ENCODE results near the gene PTGIR. TPM values are rescaled to one million over a fixed set of nuclear protein-coding genes. Genes with fewer than 3 reads are reported as not detected.

The PTGIR gene
- total RNA-seq, 1 donor from 2014 or later: 10.8 TPM

DNA sequence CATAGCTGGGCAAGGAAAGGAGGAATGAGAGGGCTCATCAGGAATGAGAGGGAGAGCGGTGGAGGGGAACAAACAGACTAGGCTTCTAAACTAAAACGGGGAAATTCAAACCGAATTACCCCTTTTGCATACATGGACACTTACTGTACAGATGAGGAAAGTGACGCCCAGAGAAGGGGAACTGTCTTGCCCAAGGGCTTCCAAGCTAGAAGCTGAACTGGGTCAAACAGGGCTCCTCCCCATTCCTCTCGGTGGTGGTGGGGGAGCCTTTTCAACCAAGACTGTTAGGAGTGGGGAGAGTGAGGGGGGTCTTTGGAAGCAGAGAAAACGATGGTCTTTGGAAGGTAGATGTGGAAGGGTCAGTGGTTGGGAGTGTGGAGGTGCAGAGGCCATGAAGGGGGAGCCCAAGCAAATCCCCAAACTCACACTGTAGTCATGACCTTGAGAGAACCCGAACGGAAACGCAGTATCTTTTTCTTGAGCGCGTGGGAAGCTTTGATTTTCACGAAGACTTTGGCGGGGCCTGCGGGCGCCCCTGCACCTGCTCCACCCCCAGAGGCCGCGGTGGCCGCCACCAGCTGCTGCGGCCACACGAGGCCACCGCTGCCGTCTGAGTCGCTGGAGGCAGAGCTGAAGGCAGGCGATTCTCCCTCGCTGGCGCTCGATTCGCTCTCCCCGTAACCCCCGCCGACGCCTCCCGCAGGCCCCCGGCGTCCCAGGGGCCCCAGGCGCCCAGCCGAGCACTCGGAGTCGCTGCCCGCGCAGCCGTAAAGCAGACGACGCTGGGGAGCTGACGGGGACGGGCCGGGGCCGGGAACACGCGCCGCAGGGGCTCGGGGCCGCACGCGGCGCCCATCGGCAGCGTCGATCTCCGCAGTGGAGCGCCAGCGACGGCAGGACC is 23.4 kb upstream of the PTGIR start:
- no peak for DNase-seq (ENCODE audit: extremely low spot score in 2 of 2)
- Histone ChIP-seq H3K4me1 (no peaks in the 10 kb centered on the region), H3K27ac (no peak overlapping the region)

DNA sequence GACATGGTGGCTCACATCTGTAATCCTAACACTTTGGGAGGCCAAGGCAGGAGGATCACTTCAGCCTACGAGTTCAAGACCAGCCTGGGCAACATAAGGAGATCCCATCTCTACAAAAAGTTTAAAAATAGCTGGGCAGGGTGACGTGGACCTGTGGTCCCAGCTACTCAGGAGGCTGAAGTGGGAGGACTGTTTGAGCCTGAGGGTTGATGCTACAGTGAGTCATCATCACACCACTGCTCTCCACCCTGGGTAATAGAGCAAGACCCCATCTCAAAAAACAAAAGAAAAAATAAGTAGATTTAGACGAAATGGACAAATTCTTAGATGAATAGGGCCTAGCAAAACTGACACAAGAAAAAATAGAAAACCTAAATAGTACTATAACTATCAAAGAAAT is 21.5 kb upstream of the PTGIR start:
- Histone ChIP-seq H3K27me3 (no peaks in the 10 kb centered on the region), H3K4me1 (no peaks in the 10 kb centered on the region), H3K27ac (no peak overlapping the region), H3K9me3 (no peaks in the 10 kb centered on the region), H3K36me3 (no peaks in the 10 kb centered on the region), H3K4me3 (no peak overlapping the region)
- TF ChIP-seq, protein P1, sequence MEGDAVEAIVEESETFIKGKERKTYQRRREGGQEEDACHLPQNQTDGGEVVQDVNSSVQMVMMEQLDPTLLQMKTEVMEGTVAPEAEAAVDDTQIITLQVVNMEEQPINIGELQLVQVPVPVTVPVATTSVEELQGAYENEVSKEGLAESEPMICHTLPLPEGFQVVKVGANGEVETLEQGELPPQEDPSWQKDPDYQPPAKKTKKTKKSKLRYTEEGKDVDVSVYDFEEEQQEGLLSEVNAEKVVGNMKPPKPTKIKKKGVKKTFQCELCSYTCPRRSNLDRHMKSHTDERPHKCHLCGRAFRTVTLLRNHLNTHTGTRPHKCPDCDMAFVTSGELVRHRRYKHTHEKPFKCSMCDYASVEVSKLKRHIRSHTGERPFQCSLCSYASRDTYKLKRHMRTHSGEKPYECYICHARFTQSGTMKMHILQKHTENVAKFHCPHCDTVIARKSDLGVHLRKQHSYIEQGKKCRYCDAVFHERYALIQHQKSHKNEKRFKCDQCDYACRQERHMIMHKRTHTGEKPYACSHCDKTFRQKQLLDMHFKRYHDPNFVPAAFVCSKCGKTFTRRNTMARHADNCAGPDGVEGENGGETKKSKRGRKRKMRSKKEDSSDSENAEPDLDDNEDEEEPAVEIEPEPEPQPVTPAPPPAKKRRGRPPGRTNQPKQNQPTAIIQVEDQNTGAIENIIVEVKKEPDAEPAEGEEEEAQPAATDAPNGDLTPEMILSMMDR (IDR thresholded peaks at IDR 0.05): no peak
- TF ChIP-seq POLR2A (IDR thresholded peaks at IDR 0.05) (no peak), POLR2AphosphoS5 (IDR thresholded peaks at IDR 0.05; ENCODE audit: insufficient read depth in 1 of 2, low read depth in 1 of 2) (no peak)
- intact Hi-C loops (cut with DNase I): no loop called here
- no peak for DNase-seq (ENCODE audit: extremely low spot score in 2 of 2)

More for the DNA sequence above, 23.4 kb upstream of the PTGIR start:
- Histone ChIP-seq H3K9me3 (no peaks in the 10 kb centered on the region), H3K36me3 (no peaks in the 10 kb centered on the region), H3K4me3 (no peak overlapping the region), H3K27me3 (no peaks in the 10 kb centered on the region)
- intact Hi-C loops (cut with DNase I): no loop called here
- no peak for TF ChIP-seq POLR2AphosphoS5 (IDR thresholded peaks at IDR 0.05; ENCODE audit: insufficient read depth in 1 of 2, low read depth in 1 of 2)
- no peak for TF ChIP-seq POLR2A (IDR thresholded peaks at IDR 0.05)
- TF ChIP-seq, protein P1 (IDR thresholded peaks at IDR 0.05): no peak

DNA sequence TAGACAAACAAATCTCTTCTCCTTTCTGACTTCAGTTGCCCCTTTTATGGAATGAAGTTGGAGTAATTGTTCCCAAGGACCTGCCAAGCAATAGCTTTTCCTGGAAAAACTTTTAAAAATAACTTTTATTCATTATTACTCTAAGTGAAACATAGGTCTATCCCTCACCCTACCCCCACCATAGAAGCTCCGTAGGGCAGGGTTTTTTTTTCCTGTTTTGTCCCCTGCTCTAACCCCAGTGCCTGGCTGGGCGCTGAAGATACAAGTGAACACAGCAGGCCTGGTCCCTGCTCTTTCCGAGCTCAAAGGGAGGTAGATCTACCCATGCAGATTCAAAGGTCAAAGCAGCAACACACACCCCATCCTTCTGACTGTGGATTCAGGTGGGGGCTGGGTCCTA is 19.8 kb upstream of the PTGIR start:
- Histone ChIP-seq H3K9me3 (no peaks in the 10 kb centered on the region), H3K27me3 (no peaks in the 10 kb centered on the region), H3K4me3 (no peak overlapping the region), H3K36me3 (no peaks in the 10 kb centered on the region), H3K27ac (no peak overlapping the region), H3K4me1 (peaks cover 4% of the 10 kb centered on the region)
- no peak for TF ChIP-seq POLR2A (IDR thresholded peaks at IDR 0.05)
- TF ChIP-seq POLR2AphosphoS5 (IDR thresholded peaks at IDR 0.05; ENCODE audit: insufficient read depth in 1 of 2, low read depth in 1 of 2): peak in 1 of 2 donors; percentile 47
- TF ChIP-seq, protein P1 (IDR thresholded peaks at IDR 0.05): no peak
- intact Hi-C loops (cut with DNase I): no loop called here
- no peak for DNase-seq (ENCODE audit: extremely low spot score in 2 of 2)

DNA sequence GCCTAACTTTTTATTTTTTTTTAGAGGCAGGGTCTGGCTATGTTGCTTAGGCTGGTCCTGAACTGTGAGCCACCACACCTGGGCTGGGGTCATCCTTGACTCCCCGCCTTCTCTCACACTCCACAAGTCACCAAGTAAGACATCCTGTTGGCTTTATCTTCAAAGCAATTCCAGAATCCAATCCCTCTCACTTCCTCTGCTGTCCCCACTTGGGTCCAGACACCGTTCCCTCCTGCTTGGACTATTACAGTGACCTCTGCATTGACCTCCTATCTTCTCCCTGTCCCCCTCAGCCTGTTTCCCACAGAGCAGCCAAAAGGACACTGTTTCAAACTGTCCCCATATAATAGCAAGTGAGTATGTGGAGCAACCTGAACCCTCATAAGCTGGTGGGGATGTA is 15.8 kb upstream of the PTGIR start:
- intact Hi-C loops (cut with DNase I): no loop called here
- TF ChIP-seq POLR2A (IDR thresholded peaks at IDR 0.05) (no peak), POLR2AphosphoS5 (IDR thresholded peaks at IDR 0.05; ENCODE audit: insufficient read depth in 1 of 2, low read depth in 1 of 2) (no peak)
- TF ChIP-seq, protein P1 (IDR thresholded peaks at IDR 0.05): no peak
- H3K36me3 ChIP-seq: no peaks in the 10 kb centered on the region
- H3K27ac ChIP-seq: no peak overlapping the region
- no peak for DNase-seq (ENCODE audit: extremely low spot score in 2 of 2)
- H3K4me3 ChIP-seq: no peak overlapping the region
- no peaks in the 10 kb centered on the region for H3K27me3 ChIP-seq
- H3K9me3 ChIP-seq: no peaks in the 10 kb centered on the region
- H3K4me1 ChIP-seq: peaks cover 28% of the 10 kb centered on the region

Measured in vagina (tissue), 2 donors.